Muscle layer of duodenum (tissue), 2 donors: Measurements from ENCODE around the gene UROS.

Experiments
- H3K27ac ChIP-seq: one replicate; pipeline ENCODE4 v1.7.0; 2013; ENCODE audit warnings: mild to moderate bottlenecking, low read length
- H3K27me3 ChIP-seq: one replicate; pipeline ENCODE4 v1.7.0; 2013; ENCODE audit warnings: low read depth, mild to moderate bottlenecking, control low read depth, low read length
- H3K36me3 ChIP-seq, 2 donors: one replicate each; pipeline ENCODE4 v1.7.0; 2013; ENCODE audit warnings: low read length in 2 of 2, control low read depth in 1 of 2, mild to moderate bottlenecking in 1 of 2; ENCODE audit not compliant: insufficient read depth in 2 of 2, control insufficient read depth in 1 of 2
- H3K4me1 ChIP-seq, 2 donors: one replicate each; pipeline ENCODE4 v1.7.0; 2013; ENCODE audit warnings: low read length in 2 of 2, mild to moderate bottlenecking in 2 of 2, control low read depth in 1 of 2, moderate library complexity in 1 of 2; ENCODE audit not compliant: insufficient read depth in 2 of 2, control insufficient read depth in 1 of 2
- H3K4me3 ChIP-seq, 2 donors: one replicate each; pipeline ENCODE4 v1.7.0; 2013; ENCODE audit warnings: low read length in 2 of 2, low read depth in 1 of 2, mild to moderate bottlenecking in 1 of 2
- H3K9me3 ChIP-seq, 2 donors: one replicate each; pipeline ENCODE4 v1.7.0; 2013; ENCODE audit warnings: low read length in 2 of 2, control low read depth in 1 of 2, mild to moderate bottlenecking in 1 of 2; ENCODE audit not compliant: control insufficient read depth in 1 of 2
- donor health status: healthy.

The UROS gene

GRCh38 chr10:125848857-125849256, 25.8 kb upstream of the UROS start:
- Histone ChIP-seq H3K4me1 (peaks cover 0 to 9% of the 10 kb centered on the region in 2 donors), H3K9me3 (no peaks in the 10 kb centered on the region), H3K4me3 (no peak overlapping the region), H3K36me3 (peaks cover 32 to 46% of the 10 kb centered on the region in 2 donors), H3K27me3 (no peaks in the 10 kb centered on the region), H3K27ac (no peak overlapping the region)

GRCh38 chr10:125848371-125848770, 25.3 kb upstream of the UROS start:
- H3K9me3 ChIP-seq: no peaks in the 10 kb centered on the region
- peaks cover 30 to 46% of the 10 kb centered on the region in 2 donors for H3K36me3 ChIP-seq
- H3K4me3 ChIP-seq: no peak overlapping the region
- H3K4me1 ChIP-seq: peaks cover 0 to 9% of the 10 kb centered on the region in 2 donors
- H3K27me3 ChIP-seq: no peaks in the 10 kb centered on the region
- no peak overlapping the region for H3K27ac ChIP-seq

DNA sequence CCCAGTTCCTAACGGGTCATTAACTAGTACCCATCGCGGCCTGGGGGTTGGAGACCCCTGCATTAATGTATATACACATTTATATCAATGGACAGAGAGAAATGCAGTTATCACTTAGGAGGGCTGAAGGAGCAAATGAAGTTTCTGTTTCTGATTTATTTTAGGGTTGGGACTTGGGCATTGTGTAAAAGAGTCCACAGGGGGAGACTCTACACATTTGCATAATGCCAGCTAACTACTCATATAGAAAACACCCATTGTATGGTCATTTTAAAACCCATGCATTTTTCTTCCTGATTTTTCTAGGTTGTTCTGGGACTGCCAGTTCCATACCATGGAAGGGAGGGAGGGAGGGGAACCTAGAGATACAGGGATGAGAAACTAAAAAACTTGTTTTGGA, 23.8 kb upstream of the UROS start:
- H3K36me3 ChIP-seq: peaks cover 26 to 41% of the 10 kb centered on the region in 2 donors
- no peaks in the 10 kb centered on the region for H3K27me3 ChIP-seq
- H3K9me3 ChIP-seq: no peaks in the 10 kb centered on the region
- peaks cover 0 to 9% of the 10 kb centered on the region in 2 donors for H3K4me1 ChIP-seq
- no peak overlapping the region for H3K27ac ChIP-seq
- no peak overlapping the region for H3K4me3 ChIP-seq

GRCh38 chr10:125845617-125846016, 22.6 kb upstream of the UROS start:
- H3K27ac ChIP-seq: no peak overlapping the region
- no peaks in the 10 kb centered on the region for H3K9me3 ChIP-seq
- H3K4me1 ChIP-seq: peaks cover 0 to 9% of the 10 kb centered on the region in 2 donors
- H3K36me3 ChIP-seq: peaks cover 33 to 41% of the 10 kb centered on the region in 2 donors
- no peaks in the 10 kb centered on the region for H3K27me3 ChIP-seq
- no peak overlapping the region for H3K4me3 ChIP-seq

DNA sequence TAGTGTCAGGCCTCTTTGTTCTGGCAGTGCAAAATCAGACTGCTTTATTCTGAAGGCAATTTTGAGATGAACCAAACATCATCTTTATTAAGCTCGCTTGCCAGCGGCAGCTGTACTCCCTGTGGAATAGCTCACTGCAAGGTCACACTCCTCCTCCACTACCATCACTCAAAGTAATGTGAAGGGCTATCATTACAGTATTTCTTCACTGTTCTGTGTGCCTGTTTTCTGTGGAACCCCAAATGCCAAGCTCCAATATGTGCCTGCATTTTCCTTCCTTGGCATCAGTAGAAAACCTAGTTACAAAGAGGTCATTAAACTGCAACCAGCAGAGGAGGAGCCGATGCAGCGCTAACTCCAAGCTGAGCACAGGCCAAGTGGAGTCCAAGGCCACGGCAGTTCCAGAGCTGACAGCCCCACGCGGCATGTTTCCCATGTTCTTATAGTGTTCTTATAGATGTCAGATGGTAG, 21.7 kb upstream of the UROS start:
- Histone ChIP-seq H3K9me3 (no peaks in the 10 kb centered on the region), H3K27me3 (no peaks in the 10 kb centered on the region), H3K36me3 (peaks cover 40 to 47% of the 10 kb centered on the region in 2 donors), H3K27ac (no peak overlapping the region), H3K4me1 (peaks cover 0 to 9% of the 10 kb centered on the region in 2 donors), H3K4me3 (no peak overlapping the region)

GRCh38 chr10:125843603-125844329, 20.7 kb upstream of the UROS start:
- Histone ChIP-seq H3K4me1 (peaks cover 0 to 9% of the 10 kb centered on the region in 2 donors), H3K27ac (no peak overlapping the region), H3K4me3 (no peak overlapping the region), H3K36me3 (peaks cover 50 to 53% of the 10 kb centered on the region in 2 donors), H3K27me3 (no peaks in the 10 kb centered on the region), H3K9me3 (no peaks in the 10 kb centered on the region)

- H3K36me3 ChIP-seq: peaks cover 67 to 70% of the 10 kb centered on the region in 2 donors
- no peaks in the 10 kb centered on the region for H3K27me3 ChIP-seq
- peaks cover 0 to 9% of the 10 kb centered on the region in 2 donors for H3K4me1 ChIP-seq
- no peak overlapping the region for H3K4me3 ChIP-seq
- no peaks in the 10 kb centered on the region for H3K9me3 ChIP-seq
- no peak overlapping the region for H3K27ac ChIP-seq
Observed at GRCh38 chr10:125840955-125841354, 17.9 kb upstream of the UROS start.

GRCh38 chr10:125840406-125840805, 17.3 kb upstream of the UROS start:
- Histone ChIP-seq H3K27me3 (no peaks in the 10 kb centered on the region), H3K4me3 (no peak overlapping the region), H3K4me1 (peaks cover 0 to 9% of the 10 kb centered on the region in 2 donors), H3K36me3 (peaks cover 70 to 71% of the 10 kb centered on the region in 2 donors), H3K9me3 (no peaks in the 10 kb centered on the region), H3K27ac (no peak overlapping the region)

DNA sequence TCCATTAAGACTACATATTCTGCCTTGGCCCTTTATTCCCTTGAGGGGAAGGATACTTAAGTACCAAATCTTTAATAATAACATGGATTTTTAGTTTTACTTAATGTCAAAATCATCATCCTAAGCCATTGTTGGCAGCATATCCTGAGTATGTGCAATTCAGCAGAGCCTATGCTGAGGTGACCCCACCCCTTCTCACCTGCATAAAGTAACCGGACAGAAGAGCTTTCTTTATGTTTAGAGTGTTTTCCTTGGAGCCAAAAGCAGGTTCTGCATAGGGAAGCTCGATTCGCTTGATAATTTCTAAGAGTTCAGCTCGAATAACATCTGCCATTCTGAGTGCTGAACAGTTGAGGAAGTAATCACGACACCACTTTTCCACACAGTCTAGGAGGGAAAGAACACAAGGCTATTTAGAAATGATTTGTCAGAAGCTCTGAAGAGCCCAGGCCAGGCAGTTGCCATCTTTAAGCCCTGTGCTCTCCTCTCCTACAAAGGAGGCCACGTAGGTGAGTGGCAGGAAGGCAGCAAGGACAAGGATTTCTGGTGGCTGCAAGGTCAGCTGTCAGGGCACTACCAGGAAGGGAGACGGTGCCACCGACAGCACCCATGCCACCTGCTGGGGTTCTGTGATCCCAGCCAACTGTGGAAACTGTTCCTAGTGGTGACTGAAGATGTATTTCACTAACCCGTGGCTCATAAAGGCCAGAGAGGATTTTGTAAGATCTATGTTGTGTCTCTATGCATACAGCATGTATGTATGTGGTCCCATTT, 15.9 kb upstream of the UROS start:
- peaks cover 73 to 74% of the 10 kb centered on the region in 2 donors for H3K36me3 ChIP-seq

DNA sequence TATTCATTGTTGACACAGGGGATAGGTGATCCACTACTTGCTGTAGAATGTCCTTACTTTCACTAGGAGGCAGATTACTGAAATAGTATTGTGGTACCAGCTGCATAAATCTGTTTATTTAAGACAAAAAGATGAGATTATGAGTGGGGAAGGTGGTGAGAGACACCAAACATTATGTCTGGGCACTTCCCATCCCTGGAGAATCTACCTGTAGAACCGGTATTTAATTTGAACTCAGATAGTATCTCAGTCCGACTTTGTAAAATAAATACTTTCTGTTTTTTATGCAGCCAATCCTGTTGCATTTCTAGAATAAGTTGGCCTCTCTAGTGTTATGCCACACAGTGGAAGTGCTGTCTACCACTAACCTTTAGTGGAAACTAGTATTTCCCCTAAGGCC, 13.7 kb upstream of the UROS start:
- H3K27me3 ChIP-seq: no peaks in the 10 kb centered on the region
- no peaks in the 10 kb centered on the region for H3K9me3 ChIP-seq
- no peaks in the 10 kb centered on the region for H3K4me1 ChIP-seq
- H3K27ac ChIP-seq: no peak overlapping the region
- no peak overlapping the region for H3K4me3 ChIP-seq
- H3K36me3 ChIP-seq: peaks cover 67 to 86% of the 10 kb centered on the region in 2 donors

More for the DNA sequence above, 15.9 kb upstream of the UROS start:
- Histone ChIP-seq H3K4me1 (no peaks in the 10 kb centered on the region), H3K9me3 (no peaks in the 10 kb centered on the region), H3K4me3 (no peak overlapping the region), H3K27ac (no peak overlapping the region), H3K27me3 (no peaks in the 10 kb centered on the region)

DNA sequence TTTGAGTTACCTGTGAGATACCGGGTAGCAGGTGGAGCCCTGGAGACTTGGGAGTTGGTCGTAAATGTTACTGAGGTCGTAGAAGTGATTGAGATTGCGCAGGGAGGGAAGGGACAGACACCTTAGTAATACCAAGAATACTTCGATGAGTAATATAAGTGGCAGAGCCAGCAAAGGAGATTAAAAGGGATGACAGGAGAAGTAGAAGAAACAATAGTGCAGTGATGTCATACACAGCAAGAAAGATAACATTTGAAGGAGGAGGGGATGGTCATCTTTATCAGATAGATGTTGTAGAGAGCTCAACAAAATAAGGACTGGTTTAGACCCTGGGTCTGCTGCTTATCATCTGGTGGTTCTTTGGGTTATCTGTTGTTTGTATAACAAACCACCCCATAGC, 5.3 kb upstream of the UROS start:
- Histone ChIP-seq H3K36me3 (peaks cover 52 to 61% of the 10 kb centered on the region in 2 donors), H3K4me3 (no peak overlapping the region)

More for the DNA sequence above, 5.3 kb upstream of the UROS start:
- no peak overlapping the region for H3K27ac ChIP-seq
- H3K4me1 ChIP-seq: peaks cover 14 to 21% of the 10 kb centered on the region in 2 donors
- H3K27me3 ChIP-seq: no peaks in the 10 kb centered on the region
- no peaks in the 10 kb centered on the region for H3K9me3 ChIP-seq
